Measurements from ENCODE around the gene MAP1LC3B. TPM values are rescaled to one million over a fixed set of nuclear protein-coding genes. Genes with fewer than 3 reads are reported as not detected.

The MAP1LC3B gene
- total RNA-seq, 1 experiment from 2014 or later: 74.7 TPM

DNA sequence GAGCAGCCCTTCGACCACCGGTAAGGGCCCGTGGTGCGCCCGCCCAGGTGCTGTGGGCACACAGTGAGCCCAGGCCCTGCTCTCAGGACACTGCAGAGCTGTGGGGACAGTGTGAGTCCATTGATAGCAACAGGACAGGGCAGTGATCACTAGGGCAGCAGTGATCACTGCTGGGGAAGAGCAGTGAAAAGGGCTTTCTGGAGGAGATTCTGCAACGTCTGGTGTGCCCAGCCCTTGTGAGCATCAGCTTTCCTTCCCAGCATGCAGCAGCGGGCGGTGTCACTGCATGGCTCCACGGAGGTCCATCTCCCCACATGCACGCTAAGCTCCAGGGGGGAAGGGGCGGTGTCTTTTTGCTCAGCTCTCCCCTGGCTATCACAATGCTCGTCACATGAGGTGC, 32.1 kb downstream of the MAP1LC3B start:
- no TSS peak for BruUV-seq (replicated peaks)
- ChIA-PET CTCF (interaction anchor here (0.6 kb wide), 1 partner anchor 11 kb away, joined by 3 read pairs; no protein-coding TSS in a partner anchor), POLR2A (ENCODE audit: low non-redundant PET) (no interaction called here)
- Histone ChIP-seq H3K27me3 (replicated peaks; ENCODE audit: insufficient read depth, low read depth, low read length, poor library complexity) (no peaks in the 10 kb centered on the region), H3K36me3 (ENCODE audit: insufficient read depth, low read length, poor library complexity, severe bottlenecking) (peaks cover 9% of the 10 kb centered on the region), H3K4me1 (ENCODE audit: insufficient read depth, low read length, poor library complexity, severe bottlenecking) (no peaks in the 10 kb centered on the region), H3K9me3 (ENCODE audit: low read depth, low read length, poor library complexity, severe bottlenecking) (no peaks in the 10 kb centered on the region), H3K27ac (ENCODE audit: low read depth, low read length, poor library complexity, severe bottlenecking) (no peak overlapping the region), H3K4me3 (ENCODE audit: low read depth, low read length, poor library complexity, severe bottlenecking) (no peak overlapping the region)
- intact Hi-C loops (cut with micrococcal nuclease; ENCODE audit: unreplicated experiment): no loop called here
- TF ChIP-seq, protein P1, sequence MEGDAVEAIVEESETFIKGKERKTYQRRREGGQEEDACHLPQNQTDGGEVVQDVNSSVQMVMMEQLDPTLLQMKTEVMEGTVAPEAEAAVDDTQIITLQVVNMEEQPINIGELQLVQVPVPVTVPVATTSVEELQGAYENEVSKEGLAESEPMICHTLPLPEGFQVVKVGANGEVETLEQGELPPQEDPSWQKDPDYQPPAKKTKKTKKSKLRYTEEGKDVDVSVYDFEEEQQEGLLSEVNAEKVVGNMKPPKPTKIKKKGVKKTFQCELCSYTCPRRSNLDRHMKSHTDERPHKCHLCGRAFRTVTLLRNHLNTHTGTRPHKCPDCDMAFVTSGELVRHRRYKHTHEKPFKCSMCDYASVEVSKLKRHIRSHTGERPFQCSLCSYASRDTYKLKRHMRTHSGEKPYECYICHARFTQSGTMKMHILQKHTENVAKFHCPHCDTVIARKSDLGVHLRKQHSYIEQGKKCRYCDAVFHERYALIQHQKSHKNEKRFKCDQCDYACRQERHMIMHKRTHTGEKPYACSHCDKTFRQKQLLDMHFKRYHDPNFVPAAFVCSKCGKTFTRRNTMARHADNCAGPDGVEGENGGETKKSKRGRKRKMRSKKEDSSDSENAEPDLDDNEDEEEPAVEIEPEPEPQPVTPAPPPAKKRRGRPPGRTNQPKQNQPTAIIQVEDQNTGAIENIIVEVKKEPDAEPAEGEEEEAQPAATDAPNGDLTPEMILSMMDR (conservative IDR thresholded peaks at IDR 0.05; ENCODE audit: low read depth, low read length): no peak
- no peak for TF ChIP-seq EZH2 (IDR thresholded peaks at IDR 0.05; ENCODE audit: borderline replicate concordance, low read depth, low read length, poor library complexity, severe bottlenecking)
- no peak for DNase-seq (ENCODE audit: low spot score)

DNA sequence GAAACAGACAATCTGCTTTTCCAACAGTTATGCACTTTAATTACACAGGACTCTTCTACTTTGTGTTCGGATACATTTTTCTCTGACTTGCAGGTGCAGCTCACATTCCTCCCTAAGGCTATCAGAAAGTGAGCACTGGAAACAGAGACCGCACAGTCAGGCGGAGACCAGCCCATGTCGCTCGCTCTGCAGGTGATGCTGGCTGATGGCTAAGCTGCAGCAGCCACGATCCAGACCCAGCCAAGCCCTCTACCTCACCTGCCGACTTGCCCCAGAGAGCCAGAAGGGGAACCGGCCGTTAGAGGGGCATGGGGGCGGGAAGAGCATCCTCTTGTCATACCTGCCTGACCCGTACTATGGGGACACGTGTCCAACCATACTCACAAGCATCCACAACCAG, 33.8 kb downstream of the MAP1LC3B start:
- CTCF ChIA-PET: no interaction called here
- Histone ChIP-seq H3K4me1 (ENCODE audit: insufficient read depth, low read length, poor library complexity, severe bottlenecking) (no peaks in the 10 kb centered on the region), H3K36me3 (ENCODE audit: insufficient read depth, low read length, poor library complexity, severe bottlenecking) (peaks cover 3% of the 10 kb centered on the region), H3K27ac (ENCODE audit: low read depth, low read length, poor library complexity, severe bottlenecking) (no peak overlapping the region), H3K27me3 (replicated peaks; ENCODE audit: insufficient read depth, low read depth, low read length, poor library complexity) (no peaks in the 10 kb centered on the region), H3K9me3 (ENCODE audit: low read depth, low read length, poor library complexity, severe bottlenecking) (no peaks in the 10 kb centered on the region), H3K4me3 (ENCODE audit: low read depth, low read length, poor library complexity, severe bottlenecking) (no peak overlapping the region)
- no peak for DNase-seq (ENCODE audit: low spot score)
- POLR2A ChIA-PET (ENCODE audit: low non-redundant PET): no interaction called here
- no peak for TF ChIP-seq EZH2 (IDR thresholded peaks at IDR 0.05; ENCODE audit: borderline replicate concordance, low read depth, low read length, poor library complexity, severe bottlenecking)
- TF ChIP-seq, protein P1 (conservative IDR thresholded peaks at IDR 0.05; ENCODE audit: low read depth, low read length): no peak
- no TSS peak for BruUV-seq (replicated peaks)
- intact Hi-C loops (cut with micrococcal nuclease; ENCODE audit: unreplicated experiment): no loop called here

DNA sequence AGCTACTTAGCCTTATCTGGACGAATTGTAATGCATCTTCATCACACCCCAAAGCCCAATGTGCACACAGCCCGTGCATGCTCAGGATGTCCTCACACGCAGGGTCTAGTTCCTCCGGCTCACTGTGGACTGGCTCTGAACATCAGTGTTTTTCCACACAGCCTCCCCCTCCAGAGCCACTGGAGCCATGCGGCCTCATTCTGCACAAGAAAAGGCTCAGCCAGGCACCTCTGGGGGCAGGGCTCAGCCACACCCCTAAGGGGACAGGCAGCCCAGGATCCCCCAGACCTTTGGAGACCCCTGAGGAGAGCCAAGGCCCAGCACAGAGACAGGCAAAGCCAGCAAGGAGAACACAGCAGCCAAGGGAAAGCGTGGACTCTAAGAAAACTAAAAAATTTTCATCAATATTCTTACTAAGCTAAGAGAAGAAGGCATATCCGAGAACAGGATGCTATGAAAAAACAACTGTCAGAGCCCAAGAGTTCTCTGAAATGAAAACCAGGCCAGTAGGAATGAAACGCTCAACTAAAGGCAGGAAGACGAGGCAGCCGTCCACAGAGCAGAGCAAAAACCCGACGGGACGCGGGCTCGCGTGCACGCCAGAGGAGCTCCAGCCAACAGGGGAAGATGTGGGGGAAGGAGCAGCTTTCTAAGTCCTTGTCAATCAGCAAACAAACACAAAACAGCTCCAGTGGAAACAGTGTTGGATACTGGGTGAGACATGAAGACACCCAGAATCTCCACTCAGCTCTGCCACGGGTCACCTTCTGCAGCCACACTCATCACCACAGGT, 34.5 kb downstream of the MAP1LC3B start:
- ChIA-PET POLR2A (ENCODE audit: low non-redundant PET) (no interaction called here), CTCF (interaction anchor here (0.6 kb wide), 1 partner anchor 65 kb away, joined by 3 read pairs; no protein-coding TSS in a partner anchor)
- no peaks in the 10 kb centered on the region for H3K9me3 ChIP-seq (ENCODE audit: low read depth, low read length, poor library complexity, severe bottlenecking)
- DNase-seq (ENCODE audit: low spot score): no peak
- peaks cover 3% of the 10 kb centered on the region for H3K36me3 ChIP-seq (ENCODE audit: insufficient read depth, low read length, poor library complexity, severe bottlenecking)
- no peak overlapping the region for H3K27ac ChIP-seq (ENCODE audit: low read depth, low read length, poor library complexity, severe bottlenecking)
- H3K27me3 ChIP-seq (replicated peaks; ENCODE audit: insufficient read depth, low read depth, low read length, poor library complexity): no peaks in the 10 kb centered on the region
- BruUV-seq (replicated peaks): no TSS peak
- no peaks in the 10 kb centered on the region for H3K4me1 ChIP-seq (ENCODE audit: insufficient read depth, low read length, poor library complexity, severe bottlenecking)
- H3K4me3 ChIP-seq (ENCODE audit: low read depth, low read length, poor library complexity, severe bottlenecking): no peak overlapping the region
- TF ChIP-seq, protein P1 (conservative IDR thresholded peaks at IDR 0.05; ENCODE audit: low read depth, low read length): no peak
- no peak for TF ChIP-seq EZH2 (IDR thresholded peaks at IDR 0.05; ENCODE audit: borderline replicate concordance, low read depth, low read length, poor library complexity, severe bottlenecking)
- intact Hi-C loops (cut with micrococcal nuclease; ENCODE audit: unreplicated experiment): no loop called here

All from A673 (cell line).